ENCODE measurements around the gene TRAF1.

TRAF1 gene

DNA sequence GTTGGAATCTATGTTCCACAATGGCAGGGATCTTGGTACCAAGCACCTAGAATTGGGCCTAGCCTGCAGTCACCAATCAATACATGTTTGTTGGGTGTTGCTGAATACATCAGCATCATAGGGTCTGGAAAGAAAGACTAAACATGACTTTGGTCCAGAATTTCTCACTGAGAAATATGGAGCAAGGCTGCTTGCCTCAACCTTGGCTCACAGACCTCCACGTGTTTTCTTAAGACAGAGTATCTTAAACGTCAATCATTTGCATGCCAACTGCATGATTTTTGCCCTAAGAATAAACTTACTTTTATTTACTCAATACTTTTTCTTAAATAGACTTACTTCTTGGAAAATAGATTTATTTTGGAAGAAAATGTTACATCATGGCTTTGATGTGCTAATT lies 22.7 kb upstream of the TRAF1 start:
- no peak overlapping the region for H3K4me3 ChIP-seq (ENCODE audit: low read length)
- TF ChIP-seq, protein P1, sequence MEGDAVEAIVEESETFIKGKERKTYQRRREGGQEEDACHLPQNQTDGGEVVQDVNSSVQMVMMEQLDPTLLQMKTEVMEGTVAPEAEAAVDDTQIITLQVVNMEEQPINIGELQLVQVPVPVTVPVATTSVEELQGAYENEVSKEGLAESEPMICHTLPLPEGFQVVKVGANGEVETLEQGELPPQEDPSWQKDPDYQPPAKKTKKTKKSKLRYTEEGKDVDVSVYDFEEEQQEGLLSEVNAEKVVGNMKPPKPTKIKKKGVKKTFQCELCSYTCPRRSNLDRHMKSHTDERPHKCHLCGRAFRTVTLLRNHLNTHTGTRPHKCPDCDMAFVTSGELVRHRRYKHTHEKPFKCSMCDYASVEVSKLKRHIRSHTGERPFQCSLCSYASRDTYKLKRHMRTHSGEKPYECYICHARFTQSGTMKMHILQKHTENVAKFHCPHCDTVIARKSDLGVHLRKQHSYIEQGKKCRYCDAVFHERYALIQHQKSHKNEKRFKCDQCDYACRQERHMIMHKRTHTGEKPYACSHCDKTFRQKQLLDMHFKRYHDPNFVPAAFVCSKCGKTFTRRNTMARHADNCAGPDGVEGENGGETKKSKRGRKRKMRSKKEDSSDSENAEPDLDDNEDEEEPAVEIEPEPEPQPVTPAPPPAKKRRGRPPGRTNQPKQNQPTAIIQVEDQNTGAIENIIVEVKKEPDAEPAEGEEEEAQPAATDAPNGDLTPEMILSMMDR (IDR thresholded peaks at IDR 0.05; ENCODE audit: insufficient read depth, low read depth, low read length, missing control alignments) = no peak
- DNase-seq (ENCODE audit: low read depth) = no peak

DNA sequence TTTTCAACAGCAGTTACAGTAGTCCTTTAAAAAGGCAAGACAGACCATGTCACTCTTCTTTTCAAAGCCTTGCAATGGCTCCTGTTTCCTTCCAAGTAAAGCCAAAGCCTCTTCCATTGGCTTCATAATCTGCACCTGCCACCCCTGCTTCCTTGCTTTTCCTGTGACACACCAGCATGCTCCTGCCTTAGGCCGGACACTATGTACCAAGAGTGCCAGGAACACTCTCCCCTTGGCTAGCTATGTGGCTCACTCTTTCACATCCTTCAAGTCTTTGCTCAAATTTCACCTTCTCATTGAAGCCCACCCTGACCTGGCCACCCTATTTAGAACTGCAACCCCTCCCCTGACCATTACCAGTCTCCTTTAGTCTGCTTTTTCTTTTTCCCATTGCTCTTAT lies 22.2 kb upstream of the TRAF1 start:
- TF ChIP-seq, protein P1 (IDR thresholded peaks at IDR 0.05; ENCODE audit: insufficient read depth, low read depth, low read length, missing control alignments) = no peak
- DNase-seq (ENCODE audit: low read depth) = no peak
- H3K4me3 ChIP-seq (ENCODE audit: low read length) = no peak overlapping the region

DNA sequence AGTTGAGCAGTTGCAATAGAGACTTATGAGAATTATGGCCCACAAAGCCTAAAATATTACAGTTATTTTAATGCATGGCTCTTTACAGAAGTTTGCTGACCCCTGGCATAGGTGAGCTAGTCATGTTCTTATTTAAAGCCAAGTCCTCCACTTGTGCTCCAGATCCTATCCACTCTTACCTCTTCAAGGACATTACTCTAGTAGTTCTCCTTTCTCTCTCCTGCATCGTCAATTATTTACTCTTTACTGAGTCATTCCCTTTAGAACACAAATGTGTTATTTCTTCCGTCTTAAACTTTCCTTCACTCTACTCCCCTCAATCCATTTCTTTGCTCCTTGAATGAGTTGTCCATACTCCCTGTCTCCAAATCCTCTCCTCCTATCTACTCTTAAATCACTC lies 20.6 kb upstream of the TRAF1 start:
- no peak overlapping the region for H3K4me3 ChIP-seq (ENCODE audit: low read length)
- no peak for DNase-seq (ENCODE audit: low read depth)
- TF ChIP-seq, protein P1 (IDR thresholded peaks at IDR 0.05; ENCODE audit: insufficient read depth, low read depth, low read length, missing control alignments) = no peak

DNA sequence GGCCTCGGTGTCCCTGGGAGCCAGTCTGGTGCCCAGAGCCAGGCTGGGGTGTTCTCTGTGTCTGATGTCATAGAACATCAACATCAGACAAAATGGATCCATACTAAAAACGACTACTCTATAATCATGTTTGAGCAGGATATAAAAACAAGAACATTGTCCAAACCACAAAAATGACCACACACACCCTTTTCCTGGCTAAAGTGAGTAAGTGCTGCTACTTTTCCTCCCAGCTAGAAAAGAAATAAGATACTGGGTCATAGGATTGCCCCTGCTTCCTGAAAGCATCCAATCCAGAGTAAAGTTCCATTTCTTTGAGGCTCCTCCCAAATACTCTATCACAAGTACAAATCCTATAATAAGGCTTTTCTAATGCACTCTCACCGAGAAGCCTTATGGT lies 19.7 kb upstream of the TRAF1 start:
- TF ChIP-seq, protein P1 (IDR thresholded peaks at IDR 0.05; ENCODE audit: insufficient read depth, low read depth, low read length, missing control alignments) = no peak
- DNase-seq (ENCODE audit: low read depth) = peak; percentile 50
- H3K4me3 ChIP-seq (ENCODE audit: low read length) = no peak overlapping the region

DNA sequence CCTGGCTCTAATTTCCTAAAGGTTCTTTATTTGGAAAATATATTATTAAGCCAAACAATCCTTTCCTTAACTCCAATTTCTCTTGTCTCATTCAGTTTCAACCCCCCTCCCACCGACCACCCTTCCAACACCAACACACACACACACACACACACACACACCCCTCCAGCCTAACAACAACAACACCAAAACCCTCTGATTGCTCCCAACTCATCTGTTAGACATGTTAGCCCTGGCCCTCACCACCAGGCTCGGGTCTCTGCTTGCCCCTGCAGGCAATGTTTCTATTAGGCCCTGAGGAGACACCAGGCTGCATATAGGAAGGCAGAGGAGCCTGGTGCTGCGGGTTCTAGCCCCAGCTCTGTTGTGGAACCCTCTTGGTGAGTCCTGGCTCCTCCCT lies 18.4 kb upstream of the TRAF1 start:
- H3K4me3 ChIP-seq (ENCODE audit: low read length) = no peak overlapping the region
- TF ChIP-seq, protein P1 (IDR thresholded peaks at IDR 0.05; ENCODE audit: insufficient read depth, low read depth, low read length, missing control alignments) = no peak
- DNase-seq (ENCODE audit: low read depth) = no peak

DNA sequence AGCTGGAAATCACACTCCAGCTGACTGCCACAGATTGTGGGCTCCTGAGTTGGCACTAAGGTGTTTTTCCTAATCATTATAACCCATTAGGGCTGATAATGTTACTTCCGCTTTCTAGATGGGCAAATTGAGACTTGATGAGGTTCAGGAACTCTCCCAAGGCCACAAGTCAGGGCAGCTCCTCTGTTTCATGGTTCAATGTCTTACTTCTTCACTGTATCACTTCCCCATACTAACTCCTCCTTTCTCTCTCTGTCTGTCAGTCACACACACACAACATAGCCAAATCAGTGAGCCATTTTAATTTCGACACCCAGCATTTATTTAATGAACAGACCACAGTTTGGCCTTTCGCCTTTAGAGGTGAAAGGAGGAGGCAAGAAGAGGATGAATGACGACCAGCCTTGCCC lies 17.8 kb upstream of the TRAF1 start:
- H3K4me3 ChIP-seq (ENCODE audit: low read length) = no peak overlapping the region
- TF ChIP-seq, protein P1 (IDR thresholded peaks at IDR 0.05; ENCODE audit: insufficient read depth, low read depth, low read length, missing control alignments) = no peak
- DNase-seq (ENCODE audit: low read depth) = peak; percentile 92

DNA sequence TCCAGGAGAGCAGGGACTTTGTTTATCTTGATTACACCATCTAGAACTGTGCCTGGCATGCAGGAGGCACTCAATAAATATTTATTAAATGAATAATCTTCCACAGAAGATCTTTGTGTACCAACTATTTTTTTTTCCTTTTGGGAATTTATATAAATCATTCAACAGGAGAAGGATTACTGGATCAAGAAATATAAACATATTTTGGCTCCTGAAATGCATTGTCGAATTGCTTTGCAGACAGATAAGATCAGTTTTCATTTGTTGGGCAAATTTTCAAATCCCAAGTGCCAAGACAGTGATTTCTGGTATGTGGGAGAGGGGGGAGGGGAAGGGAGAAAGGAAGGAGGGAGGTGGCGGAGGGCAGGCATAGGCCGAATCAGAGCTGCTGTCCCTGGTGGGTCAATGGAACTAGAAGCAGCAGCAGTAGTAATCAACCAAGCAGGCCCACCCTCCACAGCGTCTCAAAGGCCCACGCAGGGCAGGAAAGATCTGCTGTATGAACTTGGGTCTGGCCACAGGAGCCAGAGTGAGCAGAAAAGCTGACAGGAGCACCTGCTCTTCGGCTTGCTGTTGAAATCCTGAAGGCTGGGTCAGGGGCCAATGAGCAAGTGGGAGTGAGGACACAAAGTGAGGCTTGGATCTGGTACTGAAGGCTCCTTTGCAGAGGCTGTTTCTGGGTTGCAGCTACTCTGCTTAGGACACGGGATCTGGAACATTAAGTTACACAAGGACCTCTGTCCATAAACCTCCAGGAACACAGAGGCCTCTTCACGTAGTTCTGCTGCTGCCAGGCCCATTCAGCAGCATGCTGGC lies 15.8 kb upstream of the TRAF1 start:
- TF ChIP-seq, protein P1 (IDR thresholded peaks at IDR 0.05; ENCODE audit: insufficient read depth, low read depth, low read length, missing control alignments) = no peak
- no peak for DNase-seq (ENCODE audit: low read depth)
- H3K4me3 ChIP-seq (ENCODE audit: low read length) = no peak overlapping the region
